Neural progenitor cell (in vitro differentiated cells): Measurements from ENCODE around the gene SMARCAL1.

Experiments
- CTCF ChIP-seq: fragments of 200-600 bp; sonication (generic); IDR thresholded peaks from 2 replicates; pipeline ENCODE4 v1.5.1; 2017; ENCODE audit warnings: antibody characterized with exemption, mild to moderate bottlenecking
- EZH2 ChIP-seq: fragments of 200-600 bp; sonication (generic); IDR thresholded peaks from 2 replicates; pipeline ENCODE4 v1.6.1; 2017; ENCODE audit warnings: antibody characterized with exemption, mild to moderate bottlenecking, moderate library complexity

DNA sequence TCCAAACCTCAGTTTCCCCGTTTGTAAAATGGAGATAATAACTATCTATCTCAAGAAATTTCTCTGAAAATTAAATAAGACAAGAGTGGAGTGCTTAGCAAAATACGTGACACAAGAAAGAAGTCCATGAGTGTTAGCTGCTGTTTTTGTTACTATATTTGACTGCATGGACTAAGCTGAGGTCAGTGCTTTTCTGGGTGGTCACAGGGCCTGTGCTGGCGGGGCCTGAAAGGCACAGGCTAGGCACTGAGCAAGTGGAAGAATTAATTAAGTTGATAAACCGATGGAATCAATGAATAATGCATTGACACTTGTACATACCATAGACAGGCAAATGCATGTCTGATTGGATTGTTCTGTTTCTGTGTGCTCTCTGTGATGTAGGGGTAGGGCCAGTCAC lies 113.7 kb downstream of the SMARCAL1 start:
- TF ChIP-seq CTCF: no peak
- no peak for TF ChIP-seq EZH2
